PC-9 (cell line): Measurements from ENCODE around the gene C9orf43.
"Not testable (repeated sequence)": the region's sequence is repeated elsewhere in the genome, so short reads cannot be mapped to it uniquely, and the experiment has no call there.

Experiments
- EZH2 ChIP-seq: fragments of 200-600 bp; sonication (generic); IDR thresholded peaks from 2 replicates; pipeline ENCODE4 v1.8.0; 2017; ENCODE audit warnings: antibody characterized with exemption, low read depth
- TF ChIP-seq, protein P1 (sequence below): fragments of 200-600 bp; sonication (generic); conservative IDR thresholded peaks from 2 replicates; pipeline ENCODE4 v1.6.1; 2017; ENCODE audit warnings: mixed run types, antibody characterized with exemption, mild to moderate bottlenecking, moderate library complexity

DNA sequence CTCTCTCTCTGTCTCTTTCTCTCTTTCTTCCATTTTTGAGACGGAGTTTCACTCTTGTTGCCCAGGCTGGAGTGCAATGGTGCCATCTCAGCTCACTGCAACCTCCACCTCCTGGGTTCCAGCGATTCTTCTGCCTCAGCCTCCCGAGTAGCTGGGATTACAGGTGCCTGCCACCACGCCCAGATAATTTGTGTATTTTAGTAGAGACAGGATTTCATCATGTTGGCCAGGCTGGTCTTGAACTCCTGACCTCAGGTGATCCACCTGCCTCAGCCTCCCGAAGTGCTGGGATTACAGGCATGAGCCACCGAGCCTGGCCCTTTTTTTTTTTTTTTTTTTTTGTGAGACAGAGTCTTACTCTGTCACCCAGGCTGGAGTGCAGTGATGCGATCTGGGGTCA, 29.1 kb upstream of the C9orf43 start:
- TF ChIP-seq, protein P1, sequence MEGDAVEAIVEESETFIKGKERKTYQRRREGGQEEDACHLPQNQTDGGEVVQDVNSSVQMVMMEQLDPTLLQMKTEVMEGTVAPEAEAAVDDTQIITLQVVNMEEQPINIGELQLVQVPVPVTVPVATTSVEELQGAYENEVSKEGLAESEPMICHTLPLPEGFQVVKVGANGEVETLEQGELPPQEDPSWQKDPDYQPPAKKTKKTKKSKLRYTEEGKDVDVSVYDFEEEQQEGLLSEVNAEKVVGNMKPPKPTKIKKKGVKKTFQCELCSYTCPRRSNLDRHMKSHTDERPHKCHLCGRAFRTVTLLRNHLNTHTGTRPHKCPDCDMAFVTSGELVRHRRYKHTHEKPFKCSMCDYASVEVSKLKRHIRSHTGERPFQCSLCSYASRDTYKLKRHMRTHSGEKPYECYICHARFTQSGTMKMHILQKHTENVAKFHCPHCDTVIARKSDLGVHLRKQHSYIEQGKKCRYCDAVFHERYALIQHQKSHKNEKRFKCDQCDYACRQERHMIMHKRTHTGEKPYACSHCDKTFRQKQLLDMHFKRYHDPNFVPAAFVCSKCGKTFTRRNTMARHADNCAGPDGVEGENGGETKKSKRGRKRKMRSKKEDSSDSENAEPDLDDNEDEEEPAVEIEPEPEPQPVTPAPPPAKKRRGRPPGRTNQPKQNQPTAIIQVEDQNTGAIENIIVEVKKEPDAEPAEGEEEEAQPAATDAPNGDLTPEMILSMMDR, result not testable (repeated sequence)
- TF ChIP-seq EZH2, result not testable (repeated sequence)
